Spinal cord (tissue), 10 donors: ENCODE measurements around the gene SOCS6. TPM values are rescaled to one million over a fixed set of nuclear protein-coding genes. Genes with fewer than 3 reads are reported as not detected.

Experiments
- DNase-seq, 6 donors: peaks; one replicate each; pipeline versions ENCODE4 v3.0.0 to v3.0.0-alpha.2; 2013 to 2015; ENCODE audit warnings: low spot score in 6 of 6, low read depth in 4 of 6
- H3K27ac ChIP-seq: one replicate; pipeline ENCODE4 v1.5.1; 2013; ENCODE audit warnings: low read depth, low read length, control low read depth
- H3K27me3 ChIP-seq: one replicate; pipeline ENCODE4 v1.6.1; 2013; ENCODE audit warnings: low read length; ENCODE audit not compliant: control insufficient read depth, insufficient read depth
- H3K36me3 ChIP-seq: one replicate; pipeline ENCODE4 v1.6.1; 2013; ENCODE audit warnings: low read length; ENCODE audit not compliant: control insufficient read depth, insufficient read depth
- H3K4me1 ChIP-seq: one replicate; pipeline ENCODE4 v1.6.1; 2013; ENCODE audit warnings: low read length; ENCODE audit not compliant: control insufficient read depth, insufficient read depth
- H3K4me3 ChIP-seq: one replicate; pipeline ENCODE4 v1.5.1; 2013; ENCODE audit warnings: low read depth, low read length, control low read depth
- H3K9me3 ChIP-seq: one replicate; pipeline ENCODE4 v1.6.1; 2013; ENCODE audit warnings: low read length; ENCODE audit not compliant: control insufficient read depth, insufficient read depth
- WGBS: methylation state at CpG from one replicate; pipeline ENCODE4 v1.1.5; 2013; ENCODE audit warnings: missing lambda C conversion rate; ENCODE audit not compliant: insufficient coverage; 5-methylcytosine and 5-hydroxymethylcytosine counted together
- polyA plus RNA-seq, 2 donors: library from polyadenylated mRNA; unstranded; fragments of 120-200 nt; gene quantifications; one replicate each; pipeline ENCODE4 v1.2.1, GENCODE V29; 2013; ENCODE audit not compliant: insufficient read length in 2 of 2
- total RNA-seq, 2 donors: library from RNA; depleted of rRNA in 1 of 2; stranded (reverse); fragments of 120-200 nt in 1 of 2; fragments of >200 nt in 1 of 2; gene quantifications; one replicate each; pipeline versions ENCODE4 v1.2.3 to v1.2.4, GENCODE V29; 2013 to 2014
- donor health status: healthy.

Gene SOCS6
- total and polyA plus RNA-seq, 4 donors = 19.0 to 41.8 (median 29.6) TPM

GRCh38 chr18:70314151-70314782, 25.4 kb downstream of the SOCS6 start:
- no peaks in the 10 kb centered on the region for H3K36me3 ChIP-seq
- H3K4me3 ChIP-seq = no peak overlapping the region
- H3K9me3 ChIP-seq = no peaks in the 10 kb centered on the region
- DNase-seq = no peak
- WGBS = no CpG with 5 or more reads among the region's 6 CpGs
- no peaks in the 10 kb centered on the region for H3K27me3 ChIP-seq
- H3K27ac ChIP-seq = no peak overlapping the region
- H3K4me1 ChIP-seq = no peaks in the 10 kb centered on the region

- no CpG with 5 or more reads among the region's 4 CpGs for WGBS
- H3K27ac ChIP-seq = no peak overlapping the region
- H3K4me3 ChIP-seq = no peak overlapping the region
- peak in 1 of 6 donors; percentile 44 for DNase-seq
- no peaks in the 10 kb centered on the region for H3K9me3 ChIP-seq
- no peaks in the 10 kb centered on the region for H3K4me1 ChIP-seq
- no peaks in the 10 kb centered on the region for H3K27me3 ChIP-seq
- no peaks in the 10 kb centered on the region for H3K36me3 ChIP-seq
These were observed 30.3 kb downstream of the SOCS6 start for GRCh38 chr18:70319187-70319586.

- no CpG with 5 or more reads among the region's 2 CpGs for WGBS
- Histone ChIP-seq H3K4me1 (no peaks in the 10 kb centered on the region), H3K4me3 (no peak overlapping the region), H3K36me3 (peaks cover 9% of the 10 kb centered on the region), H3K27me3 (no peaks in the 10 kb centered on the region), H3K27ac (no peak overlapping the region), H3K9me3 (no peaks in the 10 kb centered on the region)
- DNase-seq = no peak
These were observed 32.8 kb downstream of the SOCS6 start for GRCh38 chr18:70321616-70322015.

- Histone ChIP-seq H3K27me3 (no peaks in the 10 kb centered on the region), H3K9me3 (no peaks in the 10 kb centered on the region), H3K4me3 (no peak overlapping the region), H3K36me3 (peaks cover 9% of the 10 kb centered on the region), H3K4me1 (no peaks in the 10 kb centered on the region), H3K27ac (no peak overlapping the region)
- no peak for DNase-seq
- 100% methylated on average over 2 of the region's 2 CpGs for WGBS
These were observed 33.5 kb downstream of the SOCS6 start for GRCh38 chr18:70322385-70322784.

- WGBS = 53% methylated on average over 2 of the region's 5 CpGs
- H3K9me3 ChIP-seq = no peaks in the 10 kb centered on the region
- H3K4me1 ChIP-seq = no peaks in the 10 kb centered on the region
- H3K27ac ChIP-seq = no peak overlapping the region
- peak in 2 of 6 donors; percentile 20 to 24 for DNase-seq
- H3K4me3 ChIP-seq = no peak overlapping the region
- peaks cover 9% of the 10 kb centered on the region for H3K36me3 ChIP-seq
- H3K27me3 ChIP-seq = no peaks in the 10 kb centered on the region
These were observed 34.1 kb downstream of the SOCS6 start for GRCh38 chr18:70322928-70323327.

GRCh38 chr18:70324897-70325296, 36.1 kb downstream of the SOCS6 start:
- Histone ChIP-seq H3K4me1 (no peaks in the 10 kb centered on the region), H3K9me3 (no peaks in the 10 kb centered on the region), H3K4me3 (no peak overlapping the region), H3K27me3 (no peaks in the 10 kb centered on the region), H3K27ac (no peak overlapping the region), H3K36me3 (peaks cover 9% of the 10 kb centered on the region)
- WGBS = 96% methylated on average over 20 of the region's 20 CpGs
- DNase-seq = no peak

GRCh38 chr18:70326255-70326654, 37.4 kb downstream of the SOCS6 start:
- Histone ChIP-seq H3K36me3 (peaks cover 9% of the 10 kb centered on the region), H3K4me3 (no peak overlapping the region), H3K27me3 (no peaks in the 10 kb centered on the region), H3K27ac (no peak overlapping the region), H3K9me3 (no peaks in the 10 kb centered on the region), H3K4me1 (no peaks in the 10 kb centered on the region)
- no CpG with 5 or more reads among the region's 1 CpG for WGBS
- no peak for DNase-seq

- 80% methylated on average over 1 of the region's 4 CpGs for WGBS
- DNase-seq = no peak
- no peaks in the 10 kb centered on the region for H3K4me1 ChIP-seq
- H3K4me3 ChIP-seq = no peak overlapping the region
- no peaks in the 10 kb centered on the region for H3K27me3 ChIP-seq
- peaks cover 9% of the 10 kb centered on the region for H3K36me3 ChIP-seq
- H3K27ac ChIP-seq = no peak overlapping the region
- no peaks in the 10 kb centered on the region for H3K9me3 ChIP-seq
These were observed 39.3 kb downstream of the SOCS6 start for GRCh38 chr18:70328169-70328568.

GRCh38 chr18:70329071-70329470, 40.2 kb downstream of the SOCS6 start:
- 80% methylated on average over 1 of the region's 2 CpGs for WGBS
- Histone ChIP-seq H3K4me3 (no peak overlapping the region), H3K27me3 (no peaks in the 10 kb centered on the region), H3K27ac (no peak overlapping the region), H3K4me1 (no peaks in the 10 kb centered on the region), H3K9me3 (no peaks in the 10 kb centered on the region), H3K36me3 (peaks cover 9% of the 10 kb centered on the region)
- DNase-seq = no peak

- WGBS = 40% methylated on average over 2 of the region's 6 CpGs
- no peaks in the 10 kb centered on the region for H3K36me3 ChIP-seq
- H3K9me3 ChIP-seq = no peaks in the 10 kb centered on the region
- H3K4me1 ChIP-seq = no peaks in the 10 kb centered on the region
- DNase-seq = no peak
- no peak overlapping the region for H3K27ac ChIP-seq
- no peaks in the 10 kb centered on the region for H3K27me3 ChIP-seq
- no peak overlapping the region for H3K4me3 ChIP-seq
These were observed 42.0 kb downstream of the SOCS6 start for GRCh38 chr18:70330887-70331286.
